RCC 7860 (cell line): Measurements from ENCODE around the gene COL6A3.

Experiments used
- DNase-seq: peaks from one replicate; pipeline ENCODE4 v3.0.0-alpha.2; 2015; ENCODE audit warnings: low spot score
- FAIRE-seq: peaks from 2 replicates; lab custom pipeline; 2012; peaks lifted over from hg19 to GRCh38; lab: Jason Lieb, UNC

COL6A3 gene

DNA sequence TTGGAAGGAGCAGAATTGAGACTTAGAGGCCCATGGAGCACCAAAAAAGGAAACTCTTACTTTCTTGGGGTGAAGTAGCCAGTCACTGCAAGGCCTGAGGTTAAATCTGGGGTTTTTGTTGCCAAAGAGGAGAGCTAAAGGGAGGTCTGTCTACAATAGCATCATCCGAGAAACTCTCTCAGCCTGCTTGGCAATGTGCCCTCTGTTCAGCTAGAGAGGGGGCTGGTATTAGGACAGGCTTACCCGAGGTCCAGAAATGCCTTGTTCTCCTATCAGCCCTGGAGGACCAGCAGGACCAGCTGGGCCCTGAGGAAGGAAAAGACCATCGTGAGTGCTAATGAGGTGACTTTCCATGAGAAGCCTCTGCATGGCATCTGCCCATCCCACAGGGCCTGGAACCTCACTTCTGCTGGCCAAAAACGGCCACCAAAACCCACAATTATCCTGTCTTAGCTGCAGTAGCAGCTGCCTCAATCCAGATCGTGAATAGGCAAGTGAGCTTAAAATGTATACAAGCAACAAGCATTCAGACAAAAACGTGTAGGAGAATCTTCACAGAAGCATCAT is 61.6 kb downstream of the COL6A3 start:
- DNase-seq (no peak), FAIRE-seq (no peak)

DNA sequence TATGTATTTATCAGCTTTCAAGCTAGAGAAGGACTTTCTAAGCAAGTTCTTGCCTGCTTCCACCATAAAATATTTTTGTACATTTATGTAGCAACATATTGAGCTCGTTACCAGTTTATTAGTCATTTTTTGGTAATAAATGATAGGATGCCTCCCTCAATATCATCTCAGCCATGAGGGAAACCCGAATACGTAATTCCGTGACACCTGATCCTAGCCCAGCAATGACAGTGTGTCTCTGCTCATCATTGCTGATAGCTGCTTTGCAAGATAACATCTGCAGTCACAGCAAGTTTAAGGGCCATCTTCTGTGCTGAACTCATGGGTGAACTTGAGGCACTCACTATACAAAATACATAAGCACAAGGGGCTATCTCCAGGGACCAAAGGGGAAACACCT is 62.2 kb downstream of the COL6A3 start:
- no peak for FAIRE-seq
- DNase-seq, result no peak

DNA sequence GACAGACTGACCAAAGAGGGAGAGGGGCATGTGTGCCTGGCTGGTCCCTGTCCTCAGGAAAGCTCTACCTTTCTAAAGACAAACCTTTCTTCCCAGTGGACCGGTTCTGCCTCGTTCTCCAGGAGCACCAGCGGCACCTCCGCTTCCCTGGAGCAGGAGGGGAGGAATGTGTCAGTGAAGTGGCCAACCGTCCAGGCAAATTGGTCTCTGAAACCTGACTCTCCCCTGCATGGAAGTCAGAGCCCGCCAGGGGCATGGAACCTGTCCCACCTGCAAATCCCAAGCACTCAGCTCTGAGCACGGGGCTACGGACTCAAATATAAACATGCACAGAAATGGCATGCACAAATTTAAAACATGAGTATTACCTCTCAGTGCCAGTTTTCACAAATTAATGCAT is 62.9 kb downstream of the COL6A3 start:
- DNase-seq (no peak), FAIRE-seq (no peak)

DNA sequence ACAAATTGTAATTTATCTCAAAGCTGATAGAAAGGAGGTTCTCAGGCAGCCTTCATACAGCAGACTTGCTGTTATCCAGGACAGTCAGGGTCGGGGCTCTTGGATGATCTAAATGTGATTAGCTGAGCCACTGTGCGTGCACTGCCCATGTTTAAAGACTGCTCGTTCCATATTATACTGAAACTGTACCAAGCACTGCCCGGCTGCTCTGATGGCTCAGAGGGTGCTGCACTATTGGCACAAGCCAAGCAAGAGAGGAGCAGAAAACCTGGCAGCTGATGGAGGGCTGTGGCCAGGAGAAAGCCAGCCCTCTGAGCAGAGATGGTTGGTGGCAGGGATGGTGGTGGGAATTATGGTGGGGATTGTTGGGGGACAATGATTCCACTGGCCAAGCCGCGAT is 63.4 kb downstream of the COL6A3 start:
- FAIRE-seq (no peak), DNase-seq (no peak)

- FAIRE-seq, result no peak
- DNase-seq, result no peak
Measured at GRCh38 chr2:237350070-237350469, 63.9 kb downstream of the COL6A3 start.

GRCh38 chr2:237348281-237348865 is 65.6 kb downstream of the COL6A3 start:
- FAIRE-seq, result no peak
- no peak for DNase-seq

DNA sequence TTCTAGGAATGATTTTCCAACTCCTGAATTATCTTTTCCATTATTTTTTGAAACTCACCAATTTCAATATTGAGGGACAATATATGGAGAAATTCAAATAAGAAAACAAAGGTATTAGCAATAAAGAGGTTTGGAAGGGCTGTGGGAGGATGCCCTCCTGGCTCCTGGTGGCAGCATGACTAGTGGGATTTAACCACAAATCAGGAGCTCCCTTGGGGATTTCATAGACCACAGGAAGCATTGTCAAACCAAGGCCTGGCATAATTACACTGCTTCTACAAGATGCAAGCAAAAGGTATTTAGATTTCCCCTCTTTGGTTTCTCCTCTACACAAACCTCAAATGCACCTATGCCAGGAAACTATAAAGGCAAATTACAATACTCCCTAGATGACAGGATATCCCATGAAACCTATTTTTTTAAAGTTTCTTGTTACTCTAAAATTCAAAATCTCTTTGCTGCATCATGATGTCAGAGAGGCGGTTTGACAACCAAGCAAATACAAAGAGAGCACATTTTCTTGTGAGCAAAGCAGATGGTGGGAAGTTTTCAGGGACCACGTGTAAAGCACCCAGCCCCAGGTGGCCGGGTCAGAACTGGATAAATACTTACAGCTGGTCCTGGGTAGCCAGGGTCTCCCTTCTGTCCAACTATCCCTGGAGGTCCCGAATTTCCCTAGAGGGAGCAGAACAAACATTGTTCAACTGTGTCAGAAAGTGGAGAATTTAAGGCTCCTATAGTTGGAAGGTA is 67.9 kb downstream of the COL6A3 start:
- FAIRE-seq, result no peak
- DNase-seq, result peak; percentile 34

GRCh38 chr2:237345411-237345810 is 68.6 kb downstream of the COL6A3 start:
- DNase-seq (no peak), FAIRE-seq (no peak)

- FAIRE-seq (no peak), DNase-seq (no peak)
Measured at GRCh38 chr2:237344942-237345341, 69.0 kb downstream of the COL6A3 start.

- no peak for FAIRE-seq
- DNase-seq, result no peak
Measured at GRCh38 chr2:237343993-237344392, 70.0 kb downstream of the COL6A3 start.

- DNase-seq (no peak), FAIRE-seq (no peak)
Measured at GRCh38 chr2:237341872-237342271, 72.1 kb downstream of the COL6A3 start.

- DNase-seq (no peak), FAIRE-seq (no peak)
Measured at GRCh38 chr2:237337586-237337985, 76.4 kb downstream of the COL6A3 start.

GRCh38 chr2:237336131-237336530 is 77.8 kb downstream of the COL6A3 start:
- DNase-seq (no peak), FAIRE-seq (no peak)

GRCh38 chr2:237333748-237334147 is 80.2 kb downstream of the COL6A3 start:
- DNase-seq (no peak), FAIRE-seq (no peak)

DNA sequence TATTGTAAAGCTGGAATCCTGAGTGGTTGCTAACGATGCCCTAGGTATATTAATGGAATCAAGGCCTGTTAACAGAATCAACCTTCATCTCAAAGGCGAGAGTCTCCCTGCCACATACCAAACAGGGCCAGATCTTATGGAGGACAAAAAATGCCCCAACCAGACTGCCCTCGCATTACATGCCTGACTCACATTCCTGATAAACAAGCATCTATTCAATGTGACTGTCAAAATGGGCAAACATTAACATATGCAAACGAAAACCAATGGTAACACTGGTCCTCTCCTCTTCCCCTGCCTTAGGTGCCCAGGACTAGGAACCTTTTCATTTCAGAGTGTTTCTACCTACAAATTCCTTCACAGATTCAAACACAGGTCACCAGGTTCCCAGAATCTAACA is 83.4 kb downstream of the COL6A3 start:
- FAIRE-seq, result no peak

DNA sequence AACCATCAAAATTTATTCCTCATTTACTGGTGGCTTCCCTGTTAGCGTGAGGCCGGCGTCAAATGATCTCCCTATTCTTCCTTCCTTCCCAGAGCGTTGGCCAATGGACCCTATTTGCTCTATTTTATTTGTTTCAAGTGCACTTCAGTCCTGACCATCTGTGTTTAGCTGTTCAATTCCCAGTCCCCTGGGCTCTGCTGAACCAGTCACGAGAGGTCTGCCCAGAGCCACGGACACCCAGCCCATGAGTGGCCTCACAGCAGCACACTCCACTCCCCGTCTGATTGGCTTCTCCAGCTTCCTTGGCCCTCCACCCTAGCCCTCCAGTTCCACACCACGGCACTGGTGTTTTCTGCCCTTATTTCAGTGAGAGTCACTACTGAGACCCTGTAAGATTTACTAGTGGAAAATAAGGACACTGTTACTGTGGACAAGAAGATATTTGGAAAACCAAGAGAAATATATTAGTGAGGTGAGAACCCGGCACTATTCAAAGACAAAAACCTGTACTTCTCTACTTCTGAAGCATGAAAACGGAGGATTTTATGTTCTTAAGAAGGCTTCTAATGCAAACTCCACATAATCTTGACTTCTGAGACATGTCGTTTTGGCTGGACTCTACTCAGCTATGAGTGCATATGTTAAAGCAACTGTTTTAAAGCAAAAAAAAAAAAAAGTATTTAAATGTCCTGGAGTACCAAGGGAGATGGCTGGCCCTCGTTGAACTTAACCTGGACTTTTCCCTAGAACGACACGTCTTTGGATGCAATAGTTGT is 86.6 kb downstream of the COL6A3 start:
- FAIRE-seq (no peak), DNase-seq (no peak)

More for the DNA sequence above, 83.4 kb downstream of the COL6A3 start:
- DNase-seq, result no peak

DNA sequence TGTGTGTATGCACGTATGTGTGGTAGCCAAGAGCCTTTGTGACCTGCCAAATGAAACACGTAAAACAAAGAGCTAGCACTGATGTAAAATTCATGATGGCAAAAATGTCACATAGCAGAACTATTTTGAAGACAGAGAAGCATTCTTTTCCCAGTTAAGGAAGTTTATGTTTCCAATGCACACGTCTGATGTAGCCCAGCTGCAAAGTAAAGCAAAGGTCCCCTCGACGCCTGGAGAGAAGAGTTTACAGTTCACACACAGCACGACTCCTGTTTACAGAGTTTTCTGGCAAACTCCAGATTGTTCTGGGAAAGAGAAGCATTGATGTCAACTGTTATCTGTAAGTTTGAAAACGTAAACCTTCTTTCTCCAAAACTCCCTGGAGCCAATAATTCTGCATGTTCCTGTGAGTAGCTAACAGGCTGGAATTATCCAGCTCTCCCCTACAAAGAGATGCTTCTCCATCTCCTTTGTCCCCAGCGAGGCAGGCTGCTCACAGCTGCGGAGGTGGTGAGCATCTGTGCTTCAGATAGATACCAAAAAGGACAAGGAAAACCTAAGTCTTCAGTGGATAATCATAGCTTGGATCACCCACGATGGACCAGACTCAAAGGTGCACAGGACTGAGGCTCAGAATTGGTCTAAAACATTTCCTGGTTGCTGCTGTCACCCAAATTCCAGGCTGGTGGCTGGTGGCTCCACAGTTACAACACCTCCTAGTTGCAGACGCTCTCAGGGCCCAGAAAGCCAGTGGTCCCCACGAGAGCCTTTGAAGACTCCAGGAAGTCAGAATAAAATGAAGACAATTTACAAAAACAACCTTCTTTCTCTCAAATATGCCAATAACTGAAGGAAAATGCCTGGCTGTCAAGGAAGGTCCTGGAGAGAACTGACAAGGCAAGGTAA is 87.4 kb downstream of the COL6A3 start:
- DNase-seq (no peak), FAIRE-seq (no peak)

GRCh38 chr2:237324837-237325236 is 89.1 kb downstream of the COL6A3 start:
- DNase-seq (no peak), FAIRE-seq (no peak)

DNA sequence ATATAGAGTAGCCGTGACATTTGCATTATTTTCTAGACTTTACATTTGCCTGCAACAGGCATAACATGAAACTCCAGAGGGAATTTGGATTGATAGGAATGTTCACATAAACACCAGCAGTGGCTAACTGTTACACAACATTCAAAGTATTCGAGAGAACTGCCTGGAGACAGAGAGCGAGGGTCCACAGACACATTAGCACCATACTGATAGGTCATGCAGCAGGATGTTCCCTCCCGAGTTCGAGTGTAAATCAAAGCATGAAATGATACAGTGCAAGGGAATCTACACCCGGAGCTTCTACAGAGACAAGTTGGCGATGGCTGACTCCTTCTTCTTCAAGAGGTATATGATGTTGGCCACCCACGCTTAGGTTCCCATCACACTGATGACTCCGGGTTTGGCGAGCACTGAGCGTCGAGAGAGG is 89.5 kb downstream of the COL6A3 start:
- DNase-seq, result no peak
- FAIRE-seq, result no peak

GRCh38 chr2:237323656-237324055 is 90.3 kb downstream of the COL6A3 start:
- FAIRE-seq, result no peak
- no peak for DNase-seq

DNA sequence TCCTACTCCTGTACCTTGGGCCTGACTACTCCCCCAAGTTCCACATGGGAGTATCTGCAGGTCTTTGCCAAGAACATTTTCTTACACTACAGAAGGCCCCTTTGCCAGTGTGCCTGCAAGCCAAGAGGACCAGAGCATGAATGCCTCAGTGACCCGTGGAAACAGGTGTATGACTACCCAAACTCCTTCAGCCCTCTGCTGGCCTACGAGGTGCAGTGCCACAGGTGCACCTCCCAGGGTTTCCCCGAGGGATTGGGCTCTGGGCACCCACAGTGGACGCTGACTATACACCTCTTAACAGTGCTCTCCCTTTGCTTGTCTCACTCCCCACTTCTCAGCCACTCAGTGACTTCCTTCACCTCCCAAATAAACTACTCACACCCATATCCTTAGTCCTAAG is 91.4 kb downstream of the COL6A3 start:
- DNase-seq (no peak), FAIRE-seq (no peak)
